Measurements from ENCODE around the gene SLC16A5. TPM values are rescaled to one million over a fixed set of nuclear protein-coding genes. Genes with fewer than 3 reads are reported as not detected.

The SLC16A5 gene
- total RNA-seq, 1 donor from 2014 or later = 7.1 TPM

- H3K9ac ChIP-seq (ENCODE audit: low read length) = no peak overlapping the region
- H3K4me3 ChIP-seq (ENCODE audit: insufficient read depth, low read depth, low read length) = no peak overlapping the region
- H3K9me3 Mint-ChIP-seq (ENCODE audit: unreplicated experiment) = no peaks in the 10 kb centered on the region
- H2AFZ ChIP-seq (ENCODE audit: low read depth, low read length) = no peak overlapping the region
- H3K27me3 ChIP-seq (ENCODE audit: insufficient read depth, low read length) = peaks cover 2% of the 10 kb centered on the region
- no peaks in the 10 kb centered on the region for H3K79me2 ChIP-seq (ENCODE audit: insufficient read depth, low read length)
- H3K4me2 ChIP-seq (ENCODE audit: low read length) = no peak overlapping the region
- H3K36me3 ChIP-seq (ENCODE audit: insufficient read depth, low read length) = no peaks in the 10 kb centered on the region
- peaks cover 3% of the 10 kb centered on the region for H3K27me3 Mint-ChIP-seq (ENCODE audit: low read depth, unreplicated experiment)
- H3K4me1 ChIP-seq (ENCODE audit: insufficient read depth, low read length) = peaks cover 28% of the 10 kb centered on the region
- no peak overlapping the region for H3K4me3 Mint-ChIP-seq (ENCODE audit: unreplicated experiment)
- H3K9me3 ChIP-seq (ENCODE audit: insufficient read depth, low read depth, low read length) = no peaks in the 10 kb centered on the region
- peaks cover 2% of the 10 kb centered on the region for H3K36me3 Mint-ChIP-seq (ENCODE audit: low read depth, unreplicated experiment)
- TF ChIP-seq CTCF (IDR thresholded peaks at IDR 0.05; ENCODE audit: insufficient read depth, low read depth, low read length) = no peak
- peaks cover 31% of the 10 kb centered on the region for H3K4me1 Mint-ChIP-seq (ENCODE audit: low read depth, unreplicated experiment)
- DNase-seq (ENCODE audit: low read depth) = no peak
- H4K20me1 ChIP-seq (ENCODE audit: insufficient read depth, low read length) = no peaks in the 10 kb centered on the region
- no peak for FAIRE-seq
- no peak overlapping the region for H3K27ac ChIP-seq (ENCODE audit: low read depth, low read length)
- H3K27ac Mint-ChIP-seq (ENCODE audit: unreplicated experiment) = no peak overlapping the region
Observed at GRCh38 chr17:75081611-75082540, 5.9 kb upstream of the SLC16A5 start.

- Histone ChIP-seq H3K9me3 (ENCODE audit: insufficient read depth, low read depth, low read length) (no peaks in the 10 kb centered on the region), H3K9ac (ENCODE audit: low read length) (no peak overlapping the region), H4K20me1 (ENCODE audit: insufficient read depth, low read length) (no peaks in the 10 kb centered on the region), H3K36me3 (ENCODE audit: insufficient read depth, low read length) (no peaks in the 10 kb centered on the region), H2AFZ (ENCODE audit: low read depth, low read length) (no peak overlapping the region), H3K4me3 (ENCODE audit: insufficient read depth, low read depth, low read length) (no peak overlapping the region), H3K27me3 (ENCODE audit: insufficient read depth, low read length) (peaks cover 2% of the 10 kb centered on the region), H3K27ac (ENCODE audit: low read depth, low read length) (no peak overlapping the region), H3K79me2 (ENCODE audit: insufficient read depth, low read length) (no peaks in the 10 kb centered on the region), H3K4me2 (ENCODE audit: low read length) (no peak overlapping the region), H3K4me1 (ENCODE audit: insufficient read depth, low read length) (peaks cover 29% of the 10 kb centered on the region)
- peaks cover 35% of the 10 kb centered on the region for H3K4me1 Mint-ChIP-seq (ENCODE audit: low read depth, unreplicated experiment)
- DNase-seq (ENCODE audit: low read depth) (no peak), FAIRE-seq (no peak)
- H3K27ac Mint-ChIP-seq (ENCODE audit: unreplicated experiment) = no peak overlapping the region
- peaks cover 2% of the 10 kb centered on the region for H3K36me3 Mint-ChIP-seq (ENCODE audit: low read depth, unreplicated experiment)
- no peak overlapping the region for H3K4me3 Mint-ChIP-seq (ENCODE audit: unreplicated experiment)
- TF ChIP-seq CTCF (IDR thresholded peaks at IDR 0.05; ENCODE audit: insufficient read depth, low read depth, low read length) = no peak
- TF ChIP-seq EZH2 (IDR thresholded peaks at IDR 0.05; ENCODE audit: insufficient read depth, low read length) = no peak
- peaks cover 3% of the 10 kb centered on the region for H3K27me3 Mint-ChIP-seq (ENCODE audit: low read depth, unreplicated experiment)
- H3K9me3 Mint-ChIP-seq (ENCODE audit: unreplicated experiment) = no peaks in the 10 kb centered on the region
Observed at GRCh38 chr17:75082683-75083082, 5.1 kb upstream of the SLC16A5 start.

All from astrocyte (in vitro differentiated cells and primary cell).